Astrocyte of the cerebellum (primary cell): ENCODE results near the gene HMCN2.
A peak's percentile ranks its signal among the peaks of the same experiment; 100 is the strongest.

Experiments used
- DNase-seq: peaks from one replicate; pipeline ENCODE4 v3.0.0-alpha.2; 2011; ENCODE audit warnings: low read depth
- H3K4me3 ChIP-seq: 2 replicates; pipeline ENCODE4 v1.5.1; 2011; ENCODE audit warnings: mild to moderate bottlenecking, low read depth, low read length, moderate library complexity
- in situ Hi-C: cut with HindIII; loops from 2 replicates; pipeline ENCODE4 v1.10.0; 2017; ENCODE audit warnings: low sequenced_read_pairs
- TF ChIP-seq, protein P1 (sequence below): IDR thresholded peaks from 2 replicates; pipeline ENCODE4 v1.5.1; 2012; ENCODE audit warnings: low read length, low read depth, moderate library complexity, mild to moderate bottlenecking; ENCODE audit errors: missing control alignments

The HMCN2 gene

GRCh38 chr9:130424595-130425454, 159.3 kb downstream of the HMCN2 start:
- in situ Hi-C loops = no loop called here
- H3K4me3 ChIP-seq = no peak overlapping the region
- TF ChIP-seq, protein P1, sequence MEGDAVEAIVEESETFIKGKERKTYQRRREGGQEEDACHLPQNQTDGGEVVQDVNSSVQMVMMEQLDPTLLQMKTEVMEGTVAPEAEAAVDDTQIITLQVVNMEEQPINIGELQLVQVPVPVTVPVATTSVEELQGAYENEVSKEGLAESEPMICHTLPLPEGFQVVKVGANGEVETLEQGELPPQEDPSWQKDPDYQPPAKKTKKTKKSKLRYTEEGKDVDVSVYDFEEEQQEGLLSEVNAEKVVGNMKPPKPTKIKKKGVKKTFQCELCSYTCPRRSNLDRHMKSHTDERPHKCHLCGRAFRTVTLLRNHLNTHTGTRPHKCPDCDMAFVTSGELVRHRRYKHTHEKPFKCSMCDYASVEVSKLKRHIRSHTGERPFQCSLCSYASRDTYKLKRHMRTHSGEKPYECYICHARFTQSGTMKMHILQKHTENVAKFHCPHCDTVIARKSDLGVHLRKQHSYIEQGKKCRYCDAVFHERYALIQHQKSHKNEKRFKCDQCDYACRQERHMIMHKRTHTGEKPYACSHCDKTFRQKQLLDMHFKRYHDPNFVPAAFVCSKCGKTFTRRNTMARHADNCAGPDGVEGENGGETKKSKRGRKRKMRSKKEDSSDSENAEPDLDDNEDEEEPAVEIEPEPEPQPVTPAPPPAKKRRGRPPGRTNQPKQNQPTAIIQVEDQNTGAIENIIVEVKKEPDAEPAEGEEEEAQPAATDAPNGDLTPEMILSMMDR = no peak
- no peak for DNase-seq

DNA sequence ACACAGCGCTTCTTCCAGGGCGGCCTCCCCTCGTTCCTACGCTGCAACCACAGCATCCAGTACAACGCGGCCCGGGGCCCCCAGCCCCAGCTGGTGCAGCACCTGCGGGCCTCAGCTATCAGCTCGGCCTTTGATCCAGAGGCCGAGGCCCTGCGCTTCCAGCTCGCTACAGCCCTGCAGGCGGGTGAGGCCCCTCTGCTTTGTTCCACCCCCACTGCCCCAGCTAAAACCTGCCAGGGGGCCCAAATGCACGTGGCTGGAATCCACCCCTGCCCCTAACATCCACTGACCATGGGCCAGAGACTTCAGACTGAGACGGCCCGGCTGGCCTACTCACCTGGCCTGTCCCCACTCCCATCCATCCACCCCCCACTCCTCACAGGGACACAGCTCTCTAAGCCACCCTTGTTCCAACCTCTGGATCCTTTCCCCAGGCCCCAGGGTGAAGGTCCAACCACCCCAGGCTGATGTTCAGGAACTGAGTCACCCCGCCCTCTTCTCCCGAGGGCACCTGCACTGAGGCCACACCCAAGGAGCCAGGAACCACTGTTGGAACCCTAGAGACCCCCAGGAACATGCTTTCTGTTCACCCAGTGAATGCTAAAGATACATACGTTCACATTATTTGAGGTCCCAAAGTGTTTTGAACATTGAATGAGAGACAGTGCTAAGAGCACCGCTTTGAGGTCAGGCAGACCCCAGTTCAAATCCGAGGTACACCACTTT, 160.3 kb downstream of the HMCN2 start:
- H3K4me3 ChIP-seq = no peak overlapping the region
- DNase-seq = no peak
- in situ Hi-C loops = no loop called here
- TF ChIP-seq, protein P1 = no peak

DNA sequence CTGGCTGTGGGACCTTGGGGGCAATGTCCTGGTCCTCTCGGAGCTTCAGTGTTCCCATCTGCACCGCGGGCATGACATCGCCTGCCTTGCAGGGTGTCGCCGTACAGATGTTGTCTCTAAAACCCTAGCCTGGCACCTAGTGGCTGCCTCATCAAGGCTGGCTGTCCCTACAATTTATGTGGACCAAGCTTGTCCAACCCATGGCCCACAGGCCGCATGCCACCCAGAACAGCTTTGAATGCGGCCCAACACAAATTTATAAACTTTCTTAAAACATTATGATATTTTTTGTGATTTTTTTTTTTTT, 160.9 kb downstream of the HMCN2 start:
- H3K4me3 ChIP-seq = no peak overlapping the region
- DNase-seq = no peak
- in situ Hi-C loops = no loop called here
- TF ChIP-seq, protein P1 = no peak

DNA sequence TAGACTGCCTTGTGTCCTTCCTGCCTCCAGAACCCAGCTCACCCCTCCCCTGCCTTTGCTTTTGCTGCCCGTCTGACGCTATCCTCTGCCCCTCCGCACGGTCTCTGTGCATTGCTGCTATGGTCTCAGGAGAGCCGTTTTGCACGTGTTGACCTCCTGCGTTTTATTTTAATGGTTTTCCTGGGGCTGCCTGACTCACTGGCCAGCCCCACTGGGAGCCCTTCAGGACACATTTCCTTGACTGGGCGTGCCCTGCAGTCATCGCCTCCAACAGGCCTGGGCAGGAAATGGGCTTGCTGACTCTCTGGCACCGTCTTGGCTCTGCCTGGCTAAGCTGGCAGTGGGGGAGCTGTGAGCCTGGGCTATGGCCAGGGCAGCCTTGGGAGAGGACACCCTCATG, 161.3 kb downstream of the HMCN2 start:
- TF ChIP-seq, protein P1 = peak; percentile 3
- in situ Hi-C loops = no loop called here
- DNase-seq = peak; percentile 32
- H3K4me3 ChIP-seq = no peak overlapping the region

DNA sequence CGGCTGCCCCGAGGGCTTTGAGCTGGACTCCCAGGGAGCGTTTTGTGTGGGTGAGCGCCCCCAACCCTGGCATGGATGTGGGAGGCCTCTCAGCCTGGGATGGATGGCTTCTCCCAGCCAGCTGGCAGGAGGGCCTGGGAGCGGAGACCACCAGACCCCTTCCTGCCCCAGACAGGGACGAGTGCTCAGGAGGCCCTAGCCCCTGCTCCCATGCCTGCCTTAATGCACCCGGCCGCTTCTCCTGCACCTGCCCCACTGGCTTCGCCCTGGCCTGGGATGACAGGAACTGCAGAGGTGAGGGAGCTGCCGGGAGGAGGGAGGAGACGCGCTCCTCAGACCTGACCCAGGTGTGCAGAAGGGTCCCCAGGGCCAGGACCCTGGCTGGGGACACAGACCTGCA, 161.8 kb downstream of the HMCN2 start:
- H3K4me3 ChIP-seq = no peak overlapping the region
- no peak for DNase-seq
- TF ChIP-seq, protein P1 = no peak
- in situ Hi-C loops = no loop called here

- in situ Hi-C loops = no loop called here
- no peak overlapping the region for H3K4me3 ChIP-seq
- no peak for DNase-seq
- TF ChIP-seq, protein P1 = no peak
Measured at GRCh38 chr9:130428086-130428665, 162.6 kb downstream of the HMCN2 start.
